Measurements from ENCODE around the gene DNAJC22.

DNA sequence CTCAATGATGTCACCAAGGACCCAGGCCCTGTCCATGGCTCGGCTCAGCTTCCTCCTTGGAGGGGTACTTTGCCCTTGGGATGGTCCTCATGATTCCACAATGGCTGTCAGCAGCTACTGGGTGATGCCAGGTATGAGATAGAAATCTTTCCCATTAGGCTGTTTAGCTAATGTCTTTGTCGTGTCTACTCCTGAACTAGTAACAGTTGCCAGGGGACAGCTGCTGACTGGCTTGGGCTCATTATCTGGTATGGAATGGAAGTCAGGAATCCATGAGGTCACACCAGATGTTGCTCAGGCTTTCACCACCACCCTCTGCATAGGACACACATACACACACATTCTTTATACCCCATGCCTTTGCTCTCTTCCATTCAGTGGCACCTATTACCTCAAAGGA lies 42.5 kb upstream of the DNAJC22 start:
- TF ChIP-seq, protein P1, sequence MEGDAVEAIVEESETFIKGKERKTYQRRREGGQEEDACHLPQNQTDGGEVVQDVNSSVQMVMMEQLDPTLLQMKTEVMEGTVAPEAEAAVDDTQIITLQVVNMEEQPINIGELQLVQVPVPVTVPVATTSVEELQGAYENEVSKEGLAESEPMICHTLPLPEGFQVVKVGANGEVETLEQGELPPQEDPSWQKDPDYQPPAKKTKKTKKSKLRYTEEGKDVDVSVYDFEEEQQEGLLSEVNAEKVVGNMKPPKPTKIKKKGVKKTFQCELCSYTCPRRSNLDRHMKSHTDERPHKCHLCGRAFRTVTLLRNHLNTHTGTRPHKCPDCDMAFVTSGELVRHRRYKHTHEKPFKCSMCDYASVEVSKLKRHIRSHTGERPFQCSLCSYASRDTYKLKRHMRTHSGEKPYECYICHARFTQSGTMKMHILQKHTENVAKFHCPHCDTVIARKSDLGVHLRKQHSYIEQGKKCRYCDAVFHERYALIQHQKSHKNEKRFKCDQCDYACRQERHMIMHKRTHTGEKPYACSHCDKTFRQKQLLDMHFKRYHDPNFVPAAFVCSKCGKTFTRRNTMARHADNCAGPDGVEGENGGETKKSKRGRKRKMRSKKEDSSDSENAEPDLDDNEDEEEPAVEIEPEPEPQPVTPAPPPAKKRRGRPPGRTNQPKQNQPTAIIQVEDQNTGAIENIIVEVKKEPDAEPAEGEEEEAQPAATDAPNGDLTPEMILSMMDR (IDR thresholded peaks at IDR 0.05 in 2 of 3, conservative IDR thresholded peaks at IDR 0.05 in 1 of 3; ENCODE audit: borderline replicate concordance in 1 of 3, insufficient read depth in 1 of 3, low read depth in 2 of 3, low read length in 2 of 3), result no peak
- TF ChIP-seq ELF1 (IDR thresholded peaks at IDR 0.05; ENCODE audit: borderline replicate concordance, low read depth), result no peak
- no peak for TF ChIP-seq ZNF274 (IDR thresholded peaks at IDR 0.05; ENCODE audit: low read depth, low read length)
- no peak for TF ChIP-seq POLR2A (IDR thresholded peaks at IDR 0.05; ENCODE audit: borderline replicate concordance, extremely low read depth, insufficient read depth, insufficient read length)
- TF ChIP-seq SIN3A (IDR thresholded peaks at IDR 0.05; ENCODE audit: low read depth), result no peak
- TF ChIP-seq JUND (IDR thresholded peaks at IDR 0.05), result no peak
- no peak for TF ChIP-seq POLR2AphosphoS5 (IDR thresholded peaks at IDR 0.05; ENCODE audit: low read depth, low read length)
- TF ChIP-seq EZH2phosphoT487 (IDR thresholded peaks at IDR 0.05; ENCODE audit: borderline replicate concordance), result no peak
- TF ChIP-seq CEBPB (IDR thresholded peaks at IDR 0.05; ENCODE audit: low read depth), result no peak
- TF ChIP-seq, protein P2, sequence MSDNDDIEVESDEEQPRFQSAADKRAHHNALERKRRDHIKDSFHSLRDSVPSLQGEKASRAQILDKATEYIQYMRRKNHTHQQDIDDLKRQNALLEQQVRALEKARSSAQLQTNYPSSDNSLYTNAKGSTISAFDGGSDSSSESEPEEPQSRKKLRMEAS (IDR thresholded peaks at IDR 0.05), result no peak
- no peak for TF ChIP-seq EZH2 (IDR thresholded peaks at IDR 0.05)
- no peak for TF ChIP-seq RAD21 (IDR thresholded peaks at IDR 0.05; ENCODE audit: low read depth)
- TF ChIP-seq REST (IDR thresholded peaks at IDR 0.05; ENCODE audit: low read depth), result no peak
